H1 (cell line): Measurements from ENCODE around the gene WLS.

ENCODE experiments used
- ASH2L ChIP-seq: fragments of 200-600, 300-600 bp; sonication (generic); IDR thresholded peaks from one replicate; pipeline ENCODE4 v1.7.1; 2017; ENCODE audit warnings: low read length
- CTCF ChIP-seq, 3 experiments: IDR thresholded peaks; 1 replicate in 2 of 3; 2 replicates in 1 of 3; pipeline versions ENCODE4 v1.5.1 to v1.6.1; 2011; ENCODE audit warnings: low read length in 3 of 3, mild to moderate bottlenecking in 3 of 3, inconsistent platforms in 2 of 3, low read depth in 1 of 3, moderate library complexity in 1 of 3; ENCODE audit not compliant: insufficient read depth in 1 of 3; ENCODE audit errors: control extremely low read depth in 1 of 3
- EP300 ChIP-seq, 2 experiments: IDR thresholded peaks; 1 replicate in 1 of 2; 2 replicates in 1 of 2; pipeline ENCODE4 v1.6.1; 2011 to 2012; ENCODE audit warnings: low read depth in 2 of 2, low read length in 2 of 2, mild to moderate bottlenecking in 2 of 2, borderline replicate concordance in 1 of 2, inconsistent platforms in 1 of 2, moderate library complexity in 1 of 2
- POLR2A ChIP-seq, 2 experiments: IDR thresholded peaks; 1 replicate in 1 of 2; 2 replicates in 1 of 2; pipeline ENCODE4 v1.6.1; 2011; ENCODE audit warnings: low read depth in 2 of 2, low read length in 2 of 2, mild to moderate bottlenecking in 2 of 2; ENCODE audit errors: control extremely low read depth in 1 of 2
- SIX5 ChIP-seq: IDR thresholded peaks from 2 replicates; pipeline ENCODE4 v1.6.1; 2011; ENCODE audit warnings: mild to moderate bottlenecking, low read depth, low read length
- SP2 ChIP-seq: IDR thresholded peaks from 2 replicates; pipeline ENCODE4 v1.6.1; 2012; ENCODE audit warnings: mild to moderate bottlenecking, low read length, inconsistent platforms
- ZNF274 ChIP-seq: IDR thresholded peaks from 2 replicates; pipeline ENCODE4 v1.7.0; 2012; ENCODE audit warnings: low read length, borderline replicate concordance; ENCODE audit errors: extremely low read depth

- TF ChIP-seq SIX5 = no peak
- no peak for TF ChIP-seq POLR2A (IDR thresholded peaks at IDR 0.05; ENCODE audit: control extremely low read depth in 1 of 2, low read depth in 2 of 2, low read length in 2 of 2)
- no peak for TF ChIP-seq ASH2L
- no peak for TF ChIP-seq EP300 (IDR thresholded peaks at IDR 0.05; ENCODE audit: borderline replicate concordance in 1 of 2, low read depth in 2 of 2, low read length in 2 of 2)
- TF ChIP-seq ZNF274 = no peak
- TF ChIP-seq CTCF (IDR thresholded peaks at IDR 0.05; ENCODE audit: control extremely low read depth in 1 of 3, insufficient read depth in 1 of 3, low read depth in 1 of 3, low read length in 3 of 3) = no peak
- no peak for TF ChIP-seq SP2
These were observed 37.5 kb upstream of the WLS start for GRCh38 chr1:68269637-68270430.
